H1 (cell line): ENCODE measurements around the gene CHD2.

Source experiments
- E2F6 ChIP-seq: IDR thresholded peaks from 2 replicates; pipeline ENCODE4 v1.6.1; 2012; ENCODE audit warnings: inconsistent platforms
- RAD21 ChIP-seq, 2 experiments: IDR thresholded peaks in 1 of 2; conservative IDR thresholded peaks in 1 of 2; 2 replicates each; pipeline ENCODE4 v1.6.1; 2011; ENCODE audit warnings: low read depth in 2 of 2, low read length in 2 of 2, improper control_type of control experiment in 1 of 2, inconsistent platforms in 1 of 2, mild to moderate bottlenecking in 1 of 2, moderate library complexity in 1 of 2
- RFX5 ChIP-seq: IDR thresholded peaks from 2 replicates; pipeline ENCODE4 v1.6.1; 2011; ENCODE audit warnings: low read depth, low read length, improper control_type of control experiment, borderline replicate concordance
- ZNF274 ChIP-seq: IDR thresholded peaks from 2 replicates; pipeline ENCODE4 v1.7.0; 2012; ENCODE audit warnings: low read length, borderline replicate concordance; ENCODE audit errors: extremely low read depth

DNA sequence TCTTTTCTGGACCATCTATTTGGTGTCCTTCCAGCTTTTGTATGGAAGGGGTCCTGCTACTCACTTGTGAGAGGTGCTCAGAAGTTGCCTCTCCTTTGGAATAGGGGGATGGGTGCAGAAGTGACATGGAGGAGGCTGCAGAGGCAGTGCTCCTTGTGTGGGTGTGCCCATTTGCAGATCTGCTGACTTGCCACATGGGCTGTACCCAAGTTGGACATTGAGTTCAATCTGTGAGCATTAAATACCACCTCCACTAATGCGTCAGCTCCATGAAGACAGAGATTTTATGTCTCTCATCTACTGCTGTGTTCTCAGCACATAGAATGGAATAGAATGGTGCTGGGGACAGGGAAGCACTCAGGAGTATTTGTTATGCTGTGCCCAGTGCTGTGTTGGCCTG lies 112.7 kb downstream of the CHD2 start:
- no peak for TF ChIP-seq RAD21 (IDR thresholded peaks at IDR 0.05 in 1 of 2, conservative IDR thresholded peaks at IDR 0.05 in 1 of 2; ENCODE audit: low read depth in 2 of 2, low read length in 2 of 2)
- no peak for TF ChIP-seq RFX5
- TF ChIP-seq ZNF274, result no peak
- TF ChIP-seq E2F6, result no peak
